HG03442 (cell line): ENCODE data around the gene CNTNAP2.
"Not testable (repeated sequence)": the region's sequence is repeated elsewhere in the genome, so short reads cannot be mapped to it uniquely, and the experiment has no call there.

ENCODE experiments used
- ATAC-seq: cut with Tn5 transposase; IDR thresholded peaks from one replicate; pipeline ENCODE4 v1.9.1; 2021; ENCODE audit warnings: mild to moderate bottlenecking, moderate library complexity; ENCODE audit not compliant: unreplicated experiment

The CNTNAP2 gene

DNA sequence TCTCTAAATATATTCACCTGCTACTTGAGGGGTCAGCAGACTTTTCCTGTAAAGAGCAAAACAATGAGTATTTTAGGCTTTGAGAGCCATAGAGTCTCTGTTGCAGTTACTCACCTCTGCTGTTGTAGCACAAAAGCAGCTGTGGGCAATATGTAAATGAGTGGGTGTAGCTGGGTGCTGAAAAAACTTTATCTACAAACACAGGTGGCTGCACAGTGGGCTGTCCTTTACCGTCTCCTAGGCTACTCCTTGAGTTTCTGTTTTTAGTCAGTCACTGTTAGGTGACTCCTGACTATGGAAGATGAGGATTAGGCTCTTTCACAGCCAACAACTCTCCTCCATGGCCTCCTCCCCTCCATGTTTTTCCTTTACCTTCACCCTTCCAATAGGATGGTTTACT is 2187.9 kb downstream of the CNTNAP2 start:
- peak; percentile 63 for ATAC-seq

DNA sequence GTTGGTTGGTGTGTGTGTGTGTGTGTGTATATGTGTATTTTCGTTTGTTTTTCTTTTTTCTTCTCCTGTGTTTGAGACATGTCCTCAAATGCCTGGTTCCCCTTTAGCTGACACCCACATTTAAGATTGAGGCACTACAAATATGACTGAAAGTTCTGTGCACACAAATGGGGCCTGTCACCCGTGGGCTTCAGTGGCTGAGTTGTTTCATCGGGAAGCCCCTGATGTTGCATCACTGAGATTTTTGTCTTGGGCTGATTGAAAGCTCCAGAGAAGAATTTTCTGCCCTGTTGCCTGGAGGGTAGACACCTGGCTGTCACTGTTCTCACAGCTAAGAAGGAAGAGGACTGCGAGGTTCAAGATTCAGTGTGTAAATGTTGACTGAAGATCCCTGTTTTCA is 2190.2 kb downstream of the CNTNAP2 start:
- ATAC-seq: peak; percentile 75

DNA sequence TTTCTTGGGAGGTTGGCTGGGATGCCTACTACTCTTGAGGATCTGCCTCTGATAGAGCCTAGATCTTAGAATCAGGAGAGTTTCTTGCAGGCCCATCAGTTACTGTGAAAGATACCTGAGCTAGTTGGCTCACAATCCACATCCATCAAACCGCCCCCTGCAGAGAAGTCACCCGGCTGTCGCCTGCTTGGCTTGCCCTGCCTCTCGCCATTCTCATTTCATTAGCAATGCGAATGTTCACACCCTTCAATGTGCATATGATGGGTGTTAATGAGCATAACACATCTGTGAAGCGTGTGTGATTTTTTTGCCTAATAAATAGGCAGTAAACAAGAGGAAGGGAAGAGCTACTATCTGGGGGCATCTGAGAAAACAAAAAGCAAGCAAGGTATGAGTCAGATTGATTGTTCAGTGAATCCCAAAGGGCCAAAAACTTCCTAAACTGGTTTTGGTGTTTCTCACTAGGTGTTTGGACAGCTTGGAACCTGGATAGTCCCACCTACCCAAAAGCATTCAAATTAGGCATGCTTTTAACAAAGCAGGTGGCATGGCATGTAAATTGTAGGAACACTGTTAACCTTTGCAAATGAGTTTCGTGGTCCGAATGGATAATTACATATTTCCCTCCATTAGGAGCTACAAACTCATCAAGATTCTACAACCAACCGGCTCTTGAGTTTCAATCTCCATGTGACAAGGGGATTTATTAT is 2201.7 kb downstream of the CNTNAP2 start:
- no peak for ATAC-seq

DNA sequence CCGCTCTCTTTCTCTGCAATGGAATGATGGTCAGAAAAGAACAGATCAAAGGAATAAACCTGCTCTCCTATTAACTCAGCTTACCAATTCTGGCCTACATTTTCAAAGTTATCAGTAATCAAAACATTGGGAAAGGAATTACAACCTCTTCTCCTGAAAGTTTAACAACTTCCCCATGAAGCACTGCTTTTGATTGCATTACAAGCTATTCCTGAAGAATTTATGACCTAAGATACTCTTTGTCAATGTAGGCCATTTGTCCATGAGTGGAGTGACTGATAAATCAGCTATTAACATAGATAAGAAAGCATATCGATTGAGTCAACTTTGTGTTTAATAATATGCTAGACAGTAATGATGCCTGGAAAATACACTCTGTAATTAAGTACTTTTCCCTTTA is 2202.2 kb downstream of the CNTNAP2 start:
- ATAC-seq: no peak

DNA sequence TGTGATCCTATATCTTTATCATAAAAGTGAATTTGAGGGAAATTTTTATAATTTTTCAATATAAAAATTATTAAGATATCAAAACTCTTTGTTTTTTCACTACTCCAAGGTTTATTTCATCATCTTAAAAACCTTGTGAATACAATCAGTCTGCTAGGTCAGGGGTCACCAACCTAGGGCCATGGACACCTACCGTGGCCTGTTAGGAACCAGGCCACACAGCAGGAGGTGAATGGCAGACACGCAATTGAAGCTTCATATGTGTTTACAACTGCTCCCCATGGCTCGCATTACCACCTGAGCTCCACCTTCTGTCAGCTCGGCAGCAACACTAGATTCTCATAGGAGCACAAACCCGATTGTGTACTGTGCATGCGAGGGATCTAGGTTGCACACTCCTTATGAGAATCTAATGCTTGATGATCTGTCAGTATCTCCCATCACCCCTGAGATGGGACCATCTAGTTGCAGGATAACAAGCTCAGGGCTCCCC is 2202.8 kb downstream of the CNTNAP2 start:
- no peak for ATAC-seq

DNA sequence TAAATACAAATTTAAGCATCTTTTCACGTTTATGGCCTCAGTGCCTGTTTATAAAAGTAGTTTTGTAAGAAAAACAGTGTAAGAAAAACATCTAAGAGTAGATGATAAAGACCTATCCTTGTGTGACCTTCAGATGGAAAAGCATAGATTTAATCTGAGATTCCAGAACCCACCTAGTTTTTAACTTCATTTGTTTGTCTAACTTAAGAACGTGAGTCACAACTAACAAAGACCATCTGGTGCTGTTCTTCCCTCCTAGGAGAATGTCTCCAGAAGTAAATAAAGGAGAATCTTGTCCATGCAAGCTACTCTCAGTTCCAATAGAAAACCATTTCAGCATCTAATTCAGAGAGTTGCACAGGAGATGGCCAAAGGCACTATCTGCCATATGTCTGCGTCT is 2208.6 kb downstream of the CNTNAP2 start:
- no peak for ATAC-seq

DNA sequence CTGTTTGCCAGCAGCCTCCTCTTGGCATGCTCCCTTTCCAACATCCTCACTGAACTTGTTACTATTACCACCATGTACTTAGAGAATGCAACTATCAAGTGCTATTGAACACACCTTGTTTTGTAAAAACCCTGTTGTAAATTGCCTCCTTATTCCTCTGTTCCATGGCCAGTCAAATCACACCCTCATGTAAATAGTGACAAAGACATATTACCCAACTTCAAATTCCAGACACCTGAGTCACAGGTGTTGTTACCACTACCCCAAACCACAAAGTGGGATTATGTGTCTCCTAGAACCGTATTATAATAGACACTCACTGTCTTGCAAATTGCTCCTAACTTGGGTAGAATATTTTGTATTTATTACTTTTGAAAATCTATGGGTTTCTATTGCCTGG is 2210.8 kb downstream of the CNTNAP2 start:
- no peak for ATAC-seq

DNA sequence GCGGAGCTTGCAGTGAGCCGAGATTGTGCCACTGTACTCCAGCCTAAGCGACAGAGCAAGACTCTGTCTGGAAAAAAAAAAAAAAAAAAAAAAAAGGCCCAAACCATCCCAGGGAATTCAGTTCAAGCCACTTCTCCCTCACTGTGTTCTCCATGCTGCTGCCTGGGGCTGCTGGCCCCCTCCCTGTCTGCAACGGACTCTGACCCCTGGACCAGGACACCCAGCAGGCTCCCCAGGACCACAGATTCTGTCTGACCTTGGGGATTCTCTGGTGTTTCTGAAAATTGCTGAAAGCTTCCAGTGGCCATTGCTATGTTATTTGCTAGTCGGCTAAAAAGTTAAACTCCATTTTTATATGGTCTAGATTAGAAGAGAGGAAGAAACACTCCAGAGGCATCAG is 2212.3 kb downstream of the CNTNAP2 start:
- ATAC-seq: no peak

DNA sequence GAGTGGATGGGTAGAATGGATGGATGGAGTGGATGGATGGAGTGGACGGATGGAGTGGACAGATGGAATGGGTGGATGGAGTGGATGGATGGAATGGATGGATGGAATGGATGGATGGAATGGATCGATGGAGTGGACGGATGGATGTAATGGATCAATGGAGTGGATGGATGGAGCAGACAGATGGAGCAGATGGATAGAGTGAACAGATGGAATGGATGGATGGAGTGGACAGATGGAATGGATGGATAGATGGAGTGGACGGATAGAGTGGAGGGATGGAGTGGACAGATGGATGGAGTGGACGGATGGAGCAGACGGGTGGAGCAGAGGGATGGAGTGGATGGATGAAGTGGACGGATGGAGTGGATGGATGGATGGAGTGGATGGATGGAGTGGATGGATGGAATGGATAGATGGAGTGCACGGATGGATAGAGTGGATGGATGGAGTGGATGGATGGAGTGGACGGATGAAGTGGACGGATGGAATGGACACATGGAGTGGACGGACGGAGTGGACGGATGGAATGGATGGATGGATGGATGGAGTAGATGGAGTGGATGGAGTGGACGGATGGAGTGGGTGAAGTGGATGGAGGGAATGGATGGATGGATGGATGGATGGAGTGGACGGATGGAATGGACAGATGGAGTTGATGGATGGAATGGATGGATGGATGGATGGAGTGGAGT is 2213.7 kb downstream of the CNTNAP2 start:
- ATAC-seq: no peak

DNA sequence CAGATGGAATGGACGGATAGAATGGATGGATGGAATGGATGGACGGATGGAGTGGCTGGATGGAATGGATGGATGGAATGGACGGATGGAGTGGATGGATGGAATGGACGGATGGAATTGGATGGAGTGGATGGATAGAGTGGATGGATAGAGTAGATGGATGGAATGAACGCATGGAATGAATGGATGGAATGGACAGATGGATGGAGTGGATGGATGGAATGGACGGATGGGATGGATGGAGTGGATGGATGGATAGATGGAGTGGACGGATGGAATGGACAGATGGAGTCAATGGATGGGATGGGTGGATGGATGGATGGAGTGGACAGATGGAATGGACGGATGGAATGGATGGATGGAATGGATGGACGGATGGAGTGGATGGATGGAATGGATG is 2214.2 kb downstream of the CNTNAP2 start:
- no peak for ATAC-seq

DNA sequence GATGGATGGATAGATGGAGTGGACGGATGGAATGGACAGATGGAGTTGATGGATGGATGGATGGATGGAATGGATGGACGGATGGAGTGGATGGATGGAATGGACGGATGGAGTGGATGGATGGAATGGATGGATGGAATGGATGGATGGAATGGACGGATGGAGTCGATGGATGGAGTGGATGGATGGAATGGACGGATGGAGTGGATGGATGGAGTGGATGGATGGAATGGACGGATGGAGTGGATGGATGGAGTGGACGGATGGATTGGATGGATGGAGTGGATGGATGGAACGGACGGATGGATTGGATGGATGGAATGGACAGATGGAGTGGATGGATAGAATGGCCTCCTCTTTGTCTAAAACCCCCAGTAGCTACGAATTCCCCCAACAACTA is 2214.9 kb downstream of the CNTNAP2 start:
- not testable (repeated sequence) for ATAC-seq

DNA sequence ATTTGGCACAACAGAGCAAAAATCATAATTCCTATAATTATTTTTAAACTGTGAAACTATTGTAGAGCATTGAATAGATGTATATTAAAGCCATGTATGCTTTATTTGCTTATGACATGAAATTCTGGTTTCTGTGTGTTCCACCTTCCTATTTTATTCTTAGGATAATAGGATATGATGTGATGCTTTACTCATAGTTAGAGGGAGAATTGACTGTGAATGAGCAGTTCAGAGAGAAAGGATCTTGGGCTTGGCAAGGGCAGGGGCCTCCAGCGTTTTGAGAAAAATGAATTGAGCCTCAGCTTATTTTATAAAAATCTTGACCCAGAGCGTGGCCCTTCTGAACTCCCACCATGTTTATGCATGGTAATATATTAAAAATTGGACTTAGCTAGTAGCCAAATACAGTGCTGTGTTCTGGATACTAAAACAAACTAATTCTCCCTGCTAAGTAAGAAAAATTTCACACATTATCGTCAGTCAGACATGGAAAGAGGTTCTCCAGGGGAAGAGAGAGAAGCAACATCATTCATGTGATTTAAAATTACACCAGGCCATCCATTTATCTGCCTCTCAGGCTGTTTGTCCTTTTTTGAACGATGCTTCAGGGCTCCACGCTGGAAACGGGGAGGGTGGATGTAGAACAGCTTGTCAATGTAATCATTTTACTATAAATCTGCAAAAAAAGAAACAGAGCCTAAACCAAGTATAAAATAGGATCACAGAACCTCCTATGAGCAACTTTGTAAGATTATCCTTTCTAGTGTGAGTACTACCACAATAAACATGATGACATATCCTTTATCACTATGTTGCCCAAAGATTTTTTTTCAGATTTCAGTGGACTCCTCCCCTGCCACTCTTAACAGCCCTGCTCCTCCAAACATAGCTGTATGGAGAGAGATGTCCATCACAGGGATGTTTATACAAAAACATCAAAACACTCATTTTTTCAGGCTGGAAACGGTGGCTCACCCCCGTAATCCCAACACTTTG is 2215.9 kb downstream of the CNTNAP2 start:
- no peak for ATAC-seq

DNA sequence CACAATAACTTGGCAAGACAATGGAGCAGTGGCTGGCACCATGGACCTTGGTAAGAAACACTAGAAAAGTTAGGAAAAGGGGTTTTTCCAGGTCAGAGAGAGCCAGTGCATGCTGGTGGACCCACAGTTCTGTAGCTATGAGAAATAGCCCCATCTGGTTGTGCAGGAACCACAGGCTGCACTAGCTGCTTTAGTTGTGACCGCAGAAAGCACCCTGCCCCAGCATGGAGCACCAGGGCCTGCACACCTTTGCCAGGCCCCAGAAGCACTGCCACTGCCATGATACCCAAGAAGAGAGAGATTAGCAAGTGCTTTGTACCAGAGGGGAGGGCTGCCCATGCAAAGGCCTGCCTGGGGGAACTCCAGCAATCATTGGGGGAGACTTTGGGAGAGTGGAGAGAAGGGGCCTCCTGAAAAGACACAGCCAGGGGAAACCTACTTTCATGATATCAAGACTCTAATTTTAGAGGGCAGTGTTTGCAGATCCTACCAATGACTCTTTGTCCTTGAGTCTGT is 2217.9 kb downstream of the CNTNAP2 start:
- ATAC-seq: no peak

DNA sequence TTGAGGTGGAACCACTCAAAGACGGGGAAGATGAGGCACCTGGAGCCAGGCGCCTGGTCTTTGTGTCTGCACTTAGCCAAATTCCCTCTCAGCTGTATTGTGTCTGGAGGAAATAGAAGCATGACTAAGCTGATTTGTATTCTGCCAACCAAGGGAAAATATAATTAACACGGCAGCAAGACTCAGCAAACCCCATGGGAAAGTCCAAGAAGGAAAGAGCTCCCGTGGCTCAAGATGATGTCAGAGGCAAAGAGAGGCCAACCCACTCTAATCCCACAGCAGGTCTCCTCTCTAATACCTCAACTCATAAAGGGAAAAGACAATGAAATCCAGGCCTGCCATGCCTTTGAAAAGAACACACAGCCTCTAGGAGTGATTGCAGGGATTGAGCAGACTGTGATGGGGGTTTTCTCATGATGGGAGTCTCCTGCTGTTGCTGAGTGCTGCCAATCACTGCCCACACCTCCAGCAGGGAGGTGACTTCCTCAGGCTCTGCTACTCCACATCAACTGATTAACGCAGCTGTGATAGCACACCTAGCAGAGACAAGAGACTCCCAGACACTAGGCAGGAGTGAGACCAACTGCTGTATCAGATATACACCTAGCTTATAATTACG is 2218.5 kb downstream of the CNTNAP2 start:
- no peak for ATAC-seq

DNA sequence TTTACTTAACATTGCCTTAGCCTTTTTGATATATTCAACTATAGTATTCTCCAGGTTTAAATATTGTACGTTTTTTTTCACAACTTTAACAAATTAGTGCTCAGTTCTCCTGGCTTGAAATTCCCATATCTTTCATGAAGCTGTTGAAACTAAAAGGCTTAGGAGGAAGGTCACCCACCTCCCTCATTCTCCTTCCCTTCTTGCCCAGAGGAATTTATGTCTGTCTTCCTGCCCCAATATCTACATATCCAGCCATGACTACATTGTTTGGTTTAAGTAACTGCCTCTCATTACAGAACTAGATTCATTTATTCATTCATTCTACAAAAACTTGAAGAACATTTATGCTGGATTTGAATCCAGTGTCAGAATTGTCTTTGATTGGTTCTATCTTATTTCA is 2219.2 kb downstream of the CNTNAP2 start:
- ATAC-seq: no peak

DNA sequence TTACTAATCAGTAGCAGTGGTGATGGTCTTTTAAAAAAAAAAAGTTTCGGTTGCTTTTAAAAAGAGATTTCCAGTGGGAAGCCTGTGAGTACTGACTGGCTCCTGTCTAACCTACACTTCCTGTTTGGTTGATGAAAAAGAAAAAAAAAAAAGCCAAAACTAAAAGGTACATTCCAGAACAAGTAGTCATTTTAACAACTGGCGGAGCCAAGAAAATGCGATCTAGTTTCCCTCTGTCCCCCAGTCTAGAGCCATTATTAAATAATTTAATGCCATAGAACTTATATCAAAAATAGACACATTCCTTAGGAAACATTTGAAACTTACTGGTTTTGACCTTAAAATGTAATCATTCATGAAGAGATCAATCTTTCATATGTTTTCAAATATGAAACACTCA is 2219.8 kb downstream of the CNTNAP2 start:
- ATAC-seq: no peak

DNA sequence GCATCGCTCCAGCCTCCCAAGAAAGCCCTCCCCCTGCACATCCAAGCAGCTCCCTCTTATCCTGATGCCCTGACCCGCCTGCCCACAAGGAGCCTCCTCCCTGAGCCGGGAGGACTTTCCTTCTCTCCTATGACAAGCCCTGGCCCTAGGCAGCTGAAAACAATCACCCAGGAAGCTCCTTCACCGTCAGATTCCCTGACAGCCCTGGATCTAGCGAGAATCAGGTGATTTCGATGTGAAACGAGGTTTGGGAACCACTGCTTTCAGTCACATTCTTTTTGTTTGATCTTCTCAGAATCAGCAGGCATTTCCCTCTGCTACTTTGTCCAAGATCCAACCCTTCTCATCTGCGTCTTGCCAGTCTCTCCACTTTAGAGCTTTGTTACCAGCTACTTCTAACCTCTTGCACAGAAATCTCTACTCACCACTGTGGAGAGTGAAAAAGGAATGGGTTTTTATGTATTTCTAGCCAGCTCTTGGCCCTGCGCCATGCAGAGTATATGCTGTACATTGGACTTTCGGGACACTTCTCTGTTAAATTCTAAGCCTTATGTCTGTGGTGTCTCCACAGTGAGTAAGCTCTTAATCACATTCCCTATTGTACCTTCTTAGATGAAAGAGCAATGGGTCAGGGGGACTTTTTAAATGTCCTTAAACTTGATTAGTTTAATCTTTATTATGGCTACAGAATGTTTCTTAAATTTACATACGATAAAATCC is 2220.8 kb downstream of the CNTNAP2 start:
- no peak for ATAC-seq

DNA sequence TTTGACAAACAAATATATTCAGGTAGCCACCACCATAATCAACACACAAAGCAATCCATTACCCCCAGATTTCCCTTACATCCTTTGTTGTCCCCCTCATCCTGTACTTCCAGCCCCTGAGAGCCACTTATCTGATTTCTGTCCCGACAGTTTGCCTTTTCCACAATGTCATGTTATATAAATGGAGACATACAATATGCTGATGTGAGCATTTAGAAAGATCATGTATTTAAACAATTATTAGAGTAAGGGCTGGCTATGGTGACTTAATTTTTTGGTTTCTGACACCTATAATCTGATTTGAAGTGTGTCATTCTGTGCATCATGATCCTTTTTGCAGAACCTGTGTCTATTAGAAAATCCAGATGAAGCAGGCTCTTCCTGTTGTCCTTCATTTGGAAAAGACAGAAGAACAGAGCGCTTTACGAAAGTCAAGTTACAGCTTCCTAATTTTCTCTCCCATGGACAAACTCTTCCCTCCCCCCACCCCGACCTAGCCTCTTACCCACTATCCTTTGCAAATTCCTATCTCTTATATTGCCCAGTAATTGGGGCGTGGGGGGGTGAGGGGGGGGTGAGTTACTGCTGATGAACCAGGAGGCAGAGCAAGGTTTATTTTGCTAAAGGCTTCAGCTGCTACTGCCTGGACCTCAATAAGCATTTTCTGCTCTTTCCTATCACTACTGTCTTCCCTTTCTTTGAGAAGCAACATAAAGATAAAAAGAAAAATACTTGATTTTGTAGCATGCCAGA is 2221.6 kb downstream of the CNTNAP2 start:
- no peak for ATAC-seq
